ENCODE measurements around the gene FERMT1. TPM values are rescaled to one million over a fixed set of nuclear protein-coding genes. Genes with fewer than 3 reads are reported as not detected.
A peak's percentile ranks its signal among the peaks of the same experiment; 100 is the strongest.
"Not testable (repeated sequence)": the region's sequence is repeated elsewhere in the genome, so short reads cannot be mapped to it uniquely, and the experiment has no call there.

The FERMT1 gene
- total RNA-seq, 1 experiment from 2014 or later, result 70.8 TPM

GRCh38 chr20:6055161-6055783 lies 67.6 kb downstream of the FERMT1 start:
- H3F3A ChIP-seq (ENCODE audit: low read length, unreplicated experiment), result no peaks in the 10 kb centered on the region
- H3K36me3 ChIP-seq (ENCODE audit: low read depth, low read length), result no peaks in the 10 kb centered on the region
- intact Hi-C loops (cut with micrococcal nuclease), result no loop called here
- no TSS peak for BruUV-seq (replicated peaks)
- no peak overlapping the region for H3K4me3 ChIP-seq (ENCODE audit: low read length)
- no peaks in the 10 kb centered on the region for H3K79me2 ChIP-seq (ENCODE audit: low read length)
- no peak for TF ChIP-seq EZH2 (IDR thresholded peaks at IDR 0.05; ENCODE audit: low read length, unreplicated experiment)
- ChIA-PET CTCF (no interaction called here), POLR2A (ENCODE audit: unreplicated experiment) (interaction anchor here (0.7 kb wide), 1 partner anchor 68 kb away, joined by 4 read pairs; no protein-coding TSS in a partner anchor)
- peaks cover 24% of the 10 kb centered on the region for H3K4me1 ChIP-seq (ENCODE audit: insufficient read depth, low read length)
- DNase-seq (no peak), ATAC-seq (no peak)
- H3K9ac ChIP-seq (ENCODE audit: low read length), result no peak overlapping the region
- H3K9me2 ChIP-seq (replicated peaks; ENCODE audit: low read length), result no peaks in the 10 kb centered on the region
- H2AFZ ChIP-seq (ENCODE audit: low read length), result no peak overlapping the region
- no peak overlapping the region for H3K4me2 ChIP-seq (ENCODE audit: low read length)
- no peaks in the 10 kb centered on the region for H3K27me3 ChIP-seq (ENCODE audit: low read length)
- no peaks in the 10 kb centered on the region for H3K9me3 ChIP-seq (ENCODE audit: low read length)
- no peaks in the 10 kb centered on the region for H4K20me1 ChIP-seq (ENCODE audit: low read length)
- no peak overlapping the region for H3K27ac ChIP-seq (ENCODE audit: low read length)

GRCh38 chr20:6054689-6055051 lies 68.2 kb downstream of the FERMT1 start:
- H3K9ac ChIP-seq (ENCODE audit: low read length); H4K20me1 ChIP-seq (ENCODE audit: low read length); CTCF ChIA-PET; ATAC-seq; H3K36me3 ChIP-seq (ENCODE audit: low read depth, low read length); H3K4me2 ChIP-seq (ENCODE audit: low read length); H3F3A ChIP-seq (ENCODE audit: low read length, unreplicated experiment); H3K79me2 ChIP-seq (ENCODE audit: low read length); BruUV-seq (replicated peaks); intact Hi-C loops (cut with micrococcal nuclease); H3K27ac ChIP-seq (ENCODE audit: low read length); H3K9me3 ChIP-seq (ENCODE audit: low read length); H3K4me3 ChIP-seq (ENCODE audit: low read length); DNase-seq; H3K27me3 ChIP-seq (ENCODE audit: low read length); H2AFZ ChIP-seq (ENCODE audit: low read length); H3K9me2 ChIP-seq (replicated peaks; ENCODE audit: low read length): not testable (repeated sequence)
- H3K4me1 ChIP-seq (ENCODE audit: insufficient read depth, low read length), result peaks cover 24% of the 10 kb centered on the region
- POLR2A ChIA-PET (ENCODE audit: unreplicated experiment), result interaction anchor here (0.7 kb wide), 1 partner anchor 67 kb away, joined by 4 read pairs; no protein-coding TSS in a partner anchor

- Histone ChIP-seq H3K27me3 (ENCODE audit: low read length) (no peaks in the 10 kb centered on the region), H3K4me2 (ENCODE audit: low read length) (peak within 1 kb of the TSS; percentile 74), H3K4me3 (ENCODE audit: low read length) (peak within 1 kb of the TSS; percentile 45; the same call in 1 of the 2 replicates), H3K79me2 (ENCODE audit: low read length) (no peaks in the 10 kb centered on the region), H3K36me3 (ENCODE audit: low read depth, low read length) (no peaks in the 10 kb centered on the region), H3F3A (ENCODE audit: low read length, unreplicated experiment) (no peaks in the 10 kb centered on the region), H3K9me3 (ENCODE audit: low read length) (no peaks in the 10 kb centered on the region), H2AFZ (ENCODE audit: low read length) (peak within 1 kb of the TSS; percentile 71), H3K4me1 (ENCODE audit: insufficient read depth, low read length) (peaks cover 22% of the 10 kb centered on the region), H3K27ac (ENCODE audit: low read length) (no peak within 1 kb of the TSS), H3K9ac (ENCODE audit: low read length) (no peak within 1 kb of the TSS), H4K20me1 (ENCODE audit: low read length) (no peaks in the 10 kb centered on the region), H3K9me2 (replicated peaks; ENCODE audit: low read length) (no peaks in the 10 kb centered on the region)
- ATAC-seq (peak; percentile 95), DNase-seq (peak; percentile 96)
- intact Hi-C loops (cut with micrococcal nuclease), result no loop called here
- CTCF ChIA-PET, result no interaction called here
- POLR2A ChIA-PET (ENCODE audit: unreplicated experiment), result no interaction called here
- BruUV-seq (replicated peaks), result no TSS peak
- TF ChIP-seq CTCF (conservative IDR thresholded peaks at IDR 0.05; ENCODE audit: low read depth, low read length), result no peak
These were observed 68.8 kb downstream of the FERMT1 start, which contains the start of gene LRRN4 for GRCh38 chr20:6053776-6054688. TSS of gene LRRN4 (minus strand) at chr20:6054060. CDS start at chr20:6052799, 1,261 bp downstream.

All from PC-3 (cell line).